Putamen (tissue), 1 donor: ENCODE measurements around the gene TGOLN2.
A peak's percentile ranks its signal among the peaks of the same experiment; 100 is the strongest.

ENCODE experiments used
- DNase-seq: peaks from one replicate; pipeline ENCODE4 v3.0.0-alpha.2; 2016; ENCODE audit warnings: low spot score

Gene TGOLN2

GRCh38 chr2:85308896-85309555 is 18.8 kb downstream of the TGOLN2 start:
- peak; percentile 56 for DNase-seq

- DNase-seq: no peak
These were observed 19.6 kb downstream of the TGOLN2 start for GRCh38 chr2:85308201-85308600.

- DNase-seq: no peak
These were observed 20.3 kb downstream of the TGOLN2 start for GRCh38 chr2:85307527-85307897.

GRCh38 chr2:85303780-85304531 is 23.8 kb downstream of the TGOLN2 start:
- DNase-seq: no peak

- DNase-seq: no peak
These were observed 25.7 kb downstream of the TGOLN2 start for GRCh38 chr2:85302121-85302520.

- DNase-seq: no peak
These were observed 36.3 kb downstream of the TGOLN2 start for GRCh38 chr2:85291425-85292023.

GRCh38 chr2:85288244-85288725 is 39.5 kb downstream of the TGOLN2 start:
- no peak for DNase-seq

GRCh38 chr2:85287721-85288120 is 40.1 kb downstream of the TGOLN2 start:
- no peak for DNase-seq

- DNase-seq: no peak
These were observed 40.9 kb downstream of the TGOLN2 start for GRCh38 chr2:85286918-85287317.

GRCh38 chr2:85283641-85284040 is 44.1 kb downstream of the TGOLN2 start:
- no peak for DNase-seq

- DNase-seq: no peak
These were observed 44.9 kb downstream of the TGOLN2 start for GRCh38 chr2:85282914-85283313.

- DNase-seq: no peak
These were observed 46.2 kb downstream of the TGOLN2 start for GRCh38 chr2:85281553-85281952.

GRCh38 chr2:85278361-85278760 is 49.4 kb downstream of the TGOLN2 start:
- no peak for DNase-seq

- no peak for DNase-seq
These were observed 50.2 kb downstream of the TGOLN2 start for GRCh38 chr2:85277416-85278158.

GRCh38 chr2:85276571-85277118 is 51.1 kb downstream of the TGOLN2 start:
- DNase-seq: no peak

GRCh38 chr2:85275984-85276540 is 51.7 kb downstream of the TGOLN2 start:
- DNase-seq: no peak

GRCh38 chr2:85273738-85274731 is 53.8 kb downstream of the TGOLN2 start:
- DNase-seq: no peak

GRCh38 chr2:85272357-85272756 is 55.4 kb downstream of the TGOLN2 start:
- no peak for DNase-seq

GRCh38 chr2:85269959-85270358 is 57.8 kb downstream of the TGOLN2 start:
- DNase-seq: no peak
